ENCODE data around the gene LIMS2.
A peak's percentile ranks its signal among the peaks of the same experiment; 100 is the strongest.

Gene LIMS2

GRCh38 chr2:127700527-127701192, 25.3 kb upstream of the LIMS2 start:
- TF ChIP-seq CTCF (IDR thresholded peaks at IDR 0.05; ENCODE audit: insufficient read depth, low read depth, low read length, missing control alignments) = peak; percentile 16
- peak overlapping the region; percentile 73 for H3K4me3 ChIP-seq (ENCODE audit: low read depth, low read length)
- DNase-seq (ENCODE audit: low read depth) = peak; percentile 98

GRCh38 chr2:127698553-127699355, 23.4 kb upstream of the LIMS2 start:
- no peak overlapping the region for H3K4me3 ChIP-seq (ENCODE audit: low read depth, low read length)
- no peak for DNase-seq (ENCODE audit: low read depth)
- no peak for TF ChIP-seq CTCF (IDR thresholded peaks at IDR 0.05; ENCODE audit: insufficient read depth, low read depth, low read length, missing control alignments)

- TF ChIP-seq CTCF (IDR thresholded peaks at IDR 0.05; ENCODE audit: insufficient read depth, low read depth, low read length, missing control alignments) = no peak
- no peak for DNase-seq (ENCODE audit: low read depth)
- no peak overlapping the region for H3K4me3 ChIP-seq (ENCODE audit: low read depth, low read length)
Measured at GRCh38 chr2:127697482-127698180, 22.3 kb upstream of the LIMS2 start.

- H3K4me3 ChIP-seq (ENCODE audit: low read depth, low read length) = no peak overlapping the region
- TF ChIP-seq CTCF (IDR thresholded peaks at IDR 0.05; ENCODE audit: insufficient read depth, low read depth, low read length, missing control alignments) = peak; percentile 17
- peak; percentile 26 for DNase-seq (ENCODE audit: low read depth)
Measured at GRCh38 chr2:127695491-127696472, 20.5 kb upstream of the LIMS2 start.

- no peak overlapping the region for H3K4me3 ChIP-seq (ENCODE audit: low read depth, low read length)
- TF ChIP-seq CTCF (IDR thresholded peaks at IDR 0.05; ENCODE audit: insufficient read depth, low read depth, low read length, missing control alignments) = no peak
- DNase-seq (ENCODE audit: low read depth) = no peak
Measured at GRCh38 chr2:127694986-127695385, 19.7 kb upstream of the LIMS2 start.

GRCh38 chr2:127690696-127691095, 15.4 kb upstream of the LIMS2 start:
- TF ChIP-seq CTCF (IDR thresholded peaks at IDR 0.05; ENCODE audit: insufficient read depth, low read depth, low read length, missing control alignments) = no peak
- DNase-seq (ENCODE audit: low read depth) = no peak
- no peak overlapping the region for H3K4me3 ChIP-seq (ENCODE audit: low read depth, low read length)
